H9 (cell line): ENCODE results near the gene TBL1Y. TPM values are rescaled to one million over a fixed set of nuclear protein-coding genes. Genes with fewer than 3 reads are reported as not detected.

Experiments used
- DNase-seq: peaks from one replicate; pipeline ENCODE4 v3.0.0-alpha.2; 2017
- H2AFZ ChIP-seq: one replicate; pipeline ENCODE4 v1.6.1; 2013; ENCODE audit warnings: mild to moderate bottlenecking, low read length, control low read depth, moderate library complexity
- H2AK5ac ChIP-seq: 2 replicates; pipeline ENCODE4 v1.6.1; 2013; ENCODE audit warnings: low read length, control low read depth, mixed read lengths; ENCODE audit not compliant: insufficient read length
- H2BK120ac ChIP-seq: one replicate; pipeline ENCODE4 v1.6.1; 2013; ENCODE audit warnings: low read depth, mild to moderate bottlenecking, low read length, control low read depth, inconsistent platforms; ENCODE audit not compliant: poor library complexity, severe bottlenecking
- H2BK12ac ChIP-seq: 2 replicates; pipeline ENCODE4 v1.6.1; 2013; ENCODE audit warnings: low read length, control low read depth, mixed read lengths, low read depth; ENCODE audit not compliant: insufficient read length
- H2BK15ac ChIP-seq: 2 replicates; pipeline ENCODE4 v1.6.1; 2013; ENCODE audit warnings: low read depth, low read length, control low read depth
- H2BK20ac ChIP-seq: one replicate; pipeline ENCODE4 v1.6.1; 2013; ENCODE audit warnings: low read depth, mild to moderate bottlenecking, low read length, control low read depth, inconsistent platforms; ENCODE audit not compliant: poor library complexity, severe bottlenecking
- H2BK5ac ChIP-seq: 2 replicates; pipeline ENCODE4 v1.6.1; 2013; ENCODE audit warnings: low read length, control low read depth, mixed read lengths; ENCODE audit not compliant: insufficient read length
- H3K14ac ChIP-seq: 2 replicates; pipeline ENCODE4 v1.6.1; 2013; ENCODE audit warnings: low read length, control low read depth; ENCODE audit not compliant: insufficient read depth
- H3K18ac ChIP-seq: 2 replicates; pipeline ENCODE4 v1.6.1; 2013; ENCODE audit warnings: low read depth, mild to moderate bottlenecking, mixed read lengths, low read length, control low read depth; ENCODE audit not compliant: insufficient read length
- H3K23ac ChIP-seq: 2 replicates; pipeline ENCODE4 v1.6.1; 2013; ENCODE audit warnings: low read length, control low read depth, mixed read lengths, low read depth; ENCODE audit not compliant: insufficient read length
- H3K23me2 ChIP-seq: 2 replicates; pipeline ENCODE4 v1.6.1; 2013; ENCODE audit warnings: low read depth, mild to moderate bottlenecking, mixed read lengths, low read length, control low read depth; ENCODE audit not compliant: insufficient read length, poor library complexity, severe bottlenecking
- H3K27ac ChIP-seq: 2 replicates; pipeline ENCODE4 v1.5.1; 2013; ENCODE audit warnings: low read length, control low read depth, mixed read lengths, low read depth; ENCODE audit not compliant: insufficient read length
- H3K27me3 ChIP-seq: 2 replicates; pipeline ENCODE4 v1.6.1; 2013; ENCODE audit warnings: low read length, control low read depth, inconsistent platforms; ENCODE audit not compliant: insufficient read depth
- H3K4ac ChIP-seq: 2 replicates; pipeline ENCODE4 v1.6.1; 2013; ENCODE audit warnings: low read depth, mild to moderate bottlenecking, control low read depth, inconsistent platforms, low read length, moderate library complexity
- H3K4me1 ChIP-seq: 2 replicates; pipeline ENCODE4 v1.6.1; 2013; ENCODE audit warnings: low read length, control low read depth, inconsistent platforms; ENCODE audit not compliant: insufficient read depth
- H3K4me2 ChIP-seq: 2 replicates; pipeline ENCODE4 v1.6.1; 2013; ENCODE audit warnings: low read length, control low read depth, mixed read lengths; ENCODE audit not compliant: insufficient read length, insufficient read depth
- H3K56ac ChIP-seq: 2 replicates; pipeline ENCODE4 v1.6.1; 2013; ENCODE audit warnings: low read depth, mild to moderate bottlenecking, mixed read lengths, low read length, control low read depth; ENCODE audit not compliant: insufficient read length
- H3K79me1 ChIP-seq: 2 replicates; pipeline ENCODE4 v1.6.1; 2013; ENCODE audit warnings: low read depth, mild to moderate bottlenecking, moderate library complexity, low read length, control low read depth, inconsistent platforms; ENCODE audit not compliant: insufficient read depth, poor library complexity, severe bottlenecking
- H3K79me2 ChIP-seq: 2 replicates; pipeline ENCODE4 v1.6.1; 2013; ENCODE audit warnings: low read length, control low read depth, inconsistent platforms; ENCODE audit not compliant: insufficient read depth
- H3K9ac ChIP-seq: 2 replicates; pipeline ENCODE4 v1.6.1; 2013; ENCODE audit warnings: low read length, control low read depth, mixed read lengths; ENCODE audit not compliant: insufficient read length; ENCODE audit errors: extremely low read depth
- H3K9me3 ChIP-seq: one replicate; pipeline ENCODE4 v1.6.1; 2013; ENCODE audit warnings: low read depth, low read length, inconsistent platforms; ENCODE audit not compliant: control insufficient read depth
- H3T11ph ChIP-seq: one replicate; pipeline ENCODE4 v1.6.1; 2013; ENCODE audit warnings: mild to moderate bottlenecking, low read length, control low read depth, inconsistent platforms
- H4K20me1 ChIP-seq: one replicate; pipeline ENCODE4 v1.6.1; 2013; ENCODE audit not compliant: control insufficient read depth, insufficient read length, insufficient read depth
- H4K5ac ChIP-seq: 2 replicates; pipeline ENCODE4 v1.6.1; 2013; ENCODE audit warnings: low read depth, mild to moderate bottlenecking, mixed read lengths, low read length, control low read depth; ENCODE audit not compliant: insufficient read length
- H4K8ac ChIP-seq: replicated peaks from 2 replicates; pipeline ENCODE4 v1.6.1; 2013; ENCODE audit warnings: low read length, control low read depth, mixed read lengths, low read depth; ENCODE audit not compliant: insufficient read length
- H4K91ac ChIP-seq: 2 replicates; pipeline ENCODE4 v1.6.1; 2013; ENCODE audit warnings: low read depth, mild to moderate bottlenecking, moderate library complexity, mixed read lengths, low read length, control low read depth; ENCODE audit not compliant: insufficient read length
- H3K27ac Mint-ChIP-seq, 3 experiments: 2 replicates in 2 of 3; 3 replicates in 1 of 3; pipeline ENCODE4 v1.8.0; 2020 to 2021; ENCODE audit warnings: mixed read lengths in 3 of 3, mild to moderate bottlenecking in 1 of 3, moderate library complexity in 1 of 3
- H3K27me3 Mint-ChIP-seq: 2 replicates; pipeline ENCODE4 v1.8.0; 2021; ENCODE audit warnings: low read depth, mild to moderate bottlenecking, moderate library complexity, mixed read lengths
- H3K36me3 Mint-ChIP-seq, 3 experiments: 2 replicates in 2 of 3; 3 replicates in 1 of 3; pipeline ENCODE4 v1.8.0; 2020 to 2021; ENCODE audit warnings: low read depth in 3 of 3, mixed read lengths in 3 of 3; ENCODE audit not compliant: insufficient read depth in 1 of 3
- H3K4me1 Mint-ChIP-seq, 2 experiments: 2 replicates each; pipeline ENCODE4 v1.8.0; 2020; ENCODE audit warnings: mixed read lengths in 2 of 2
- H3K4me3 Mint-ChIP-seq, 2 experiments: 2 replicates in 1 of 2; 3 replicates in 1 of 2; pipeline ENCODE4 v1.8.0; 2020 to 2021; ENCODE audit warnings: mild to moderate bottlenecking in 2 of 2, mixed read lengths in 2 of 2, moderate library complexity in 1 of 2
- H3K9me3 Mint-ChIP-seq, 2 experiments: 2 replicates in 1 of 2; 3 replicates in 1 of 2; pipeline ENCODE4 v1.8.0; 2020; ENCODE audit warnings: mild to moderate bottlenecking in 2 of 2, mixed read lengths in 2 of 2, moderate library complexity in 1 of 2
- CTCF ChIP-seq: fragments of 200-600 bp; sonication (generic); conservative IDR thresholded peaks from 3 replicates; pipeline ENCODE4 v1.8.0; 2021; ENCODE audit warnings: antibody characterized with exemption, mild to moderate bottlenecking
- WGBS: extraction: QIAGEN DNeasy Blood & Tissue Kit; methylation state at CpG from one replicate; pipeline ENCODE4 v1.1.7; 2013; ENCODE audit warnings: missing lambda C conversion rate, low lambda C conversion rate, mixed read lengths; ENCODE audit not compliant: insufficient read length; ENCODE audit errors: extremely low coverage; 5-methylcytosine and 5-hydroxymethylcytosine counted together
- total RNA-seq: library from RNA; stranded (reverse); gene quantifications from 2 replicates; pipeline ENCODE4 v1.2.1, GENCODE V29; 2021

TBL1Y gene
- total RNA-seq, 1 experiment from 2014 or later, result not detected

GRCh38 chrY:7102680-7103079, 192.2 kb downstream of the TBL1Y start:
- Histone ChIP-seq H3K79me1 (no peaks in the 10 kb centered on the region), H4K20me1 (no peaks in the 10 kb centered on the region), H2BK20ac (no peak overlapping the region), H3T11ph (no peak overlapping the region), H3K27me3 (no peaks in the 10 kb centered on the region), H3K4me1 (no peaks in the 10 kb centered on the region), H3K56ac (no peak overlapping the region), H3K18ac (no peak overlapping the region), H3K4ac (no peak overlapping the region), H4K8ac (no peak overlapping the region), H2AK5ac (no peak overlapping the region), H2BK12ac (no peak overlapping the region), H3K79me2 (no peaks in the 10 kb centered on the region), H3K9ac (no peak overlapping the region), H3K9me3 (no peaks in the 10 kb centered on the region), H4K5ac (no peak overlapping the region), H3K4me2 (no peak overlapping the region), H3K27ac (no peak overlapping the region), H2BK120ac (no peak overlapping the region), H2BK5ac (no peak overlapping the region), H2BK15ac (no peak overlapping the region), H4K91ac (no peak overlapping the region), H3K23me2 (no peaks in the 10 kb centered on the region), H3K23ac (no peak overlapping the region), H3K14ac (no peak overlapping the region), H2AFZ (no peak overlapping the region)
- Mint-ChIP-seq H3K4me1 (no peaks in the 10 kb centered on the region), H3K9me3 (no peaks in the 10 kb centered on the region), H3K36me3 (no peaks in the 10 kb centered on the region), H3K4me3 (no peak overlapping the region), H3K27ac (no peak overlapping the region), H3K27me3 (no peaks in the 10 kb centered on the region)
- no peak for DNase-seq
- no peak for TF ChIP-seq CTCF
- WGBS, result no CpG with 5 or more reads among the region's 1 CpG
